ENCODE measurements around the gene TMEM131.

- TF ChIP-seq, protein P1, sequence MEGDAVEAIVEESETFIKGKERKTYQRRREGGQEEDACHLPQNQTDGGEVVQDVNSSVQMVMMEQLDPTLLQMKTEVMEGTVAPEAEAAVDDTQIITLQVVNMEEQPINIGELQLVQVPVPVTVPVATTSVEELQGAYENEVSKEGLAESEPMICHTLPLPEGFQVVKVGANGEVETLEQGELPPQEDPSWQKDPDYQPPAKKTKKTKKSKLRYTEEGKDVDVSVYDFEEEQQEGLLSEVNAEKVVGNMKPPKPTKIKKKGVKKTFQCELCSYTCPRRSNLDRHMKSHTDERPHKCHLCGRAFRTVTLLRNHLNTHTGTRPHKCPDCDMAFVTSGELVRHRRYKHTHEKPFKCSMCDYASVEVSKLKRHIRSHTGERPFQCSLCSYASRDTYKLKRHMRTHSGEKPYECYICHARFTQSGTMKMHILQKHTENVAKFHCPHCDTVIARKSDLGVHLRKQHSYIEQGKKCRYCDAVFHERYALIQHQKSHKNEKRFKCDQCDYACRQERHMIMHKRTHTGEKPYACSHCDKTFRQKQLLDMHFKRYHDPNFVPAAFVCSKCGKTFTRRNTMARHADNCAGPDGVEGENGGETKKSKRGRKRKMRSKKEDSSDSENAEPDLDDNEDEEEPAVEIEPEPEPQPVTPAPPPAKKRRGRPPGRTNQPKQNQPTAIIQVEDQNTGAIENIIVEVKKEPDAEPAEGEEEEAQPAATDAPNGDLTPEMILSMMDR (conservative IDR thresholded peaks at IDR 0.05), result no peak
- no peak for TF ChIP-seq EZH2 (IDR thresholded peaks at IDR 0.05; ENCODE audit: low read depth)
Observed at GRCh38 chr2:97764559-97765263, 231.0 kb downstream of the TMEM131 start.

Measured in PC-9 (cell line).